HCT116 (cell line): Measurements from ENCODE around the gene RPS28.

ENCODE experiments used
- CTCF ChIP-seq, 3 experiments: fragments of 200-600 bp in 1 of 3; sonication (generic) in 1 of 3; IDR thresholded peaks in 2 of 3; conservative IDR thresholded peaks in 1 of 3; 2 replicates each; pipeline ENCODE4 v1.5.1; 2012 to 2017; ENCODE audit warnings: low read depth in 2 of 3, low read length in 2 of 3, antibody characterized with exemption in 1 of 3, borderline replicate concordance in 1 of 3, control low read depth in 1 of 3, mild to moderate bottlenecking in 1 of 3, mixed read lengths in 1 of 3, mixed run types in 1 of 3, moderate library complexity in 1 of 3; ENCODE audit not compliant: insufficient read depth in 1 of 3
- POLR2A ChIP-seq: IDR thresholded peaks from 2 replicates; pipeline ENCODE4 v1.7.0; 2011; ENCODE audit warnings: borderline replicate concordance; ENCODE audit not compliant: insufficient read depth, insufficient read length; ENCODE audit errors: extremely low read depth
- POLR2AphosphoS5 ChIP-seq: IDR thresholded peaks from 2 replicates; pipeline ENCODE4 v1.6.1; 2011; ENCODE audit warnings: mild to moderate bottlenecking, low read depth, low read length, moderate library complexity

- TF ChIP-seq CTCF (IDR thresholded peaks at IDR 0.05 in 2 of 3, conservative IDR thresholded peaks at IDR 0.05 in 1 of 3; ENCODE audit: borderline replicate concordance in 1 of 3, insufficient read depth in 1 of 3, low read depth in 2 of 3, low read length in 2 of 3) (no peak), POLR2AphosphoS5 (no peak), POLR2A (no peak)
These were observed 9.6 kb upstream of the RPS28 start for GRCh38 chr19:8311461-8312260.
